GM12878 (cell line): Measurements from ENCODE around the gene ATP5ME.

ENCODE experiments used
- ATF7 ChIP-seq: fragments of 450-650 bp; IDR thresholded peaks from 2 replicates; pipeline ENCODE4 v1.6.1; 2016; ENCODE audit warnings: low read depth, mild to moderate bottlenecking
- BHLHE40 ChIP-seq, 2 experiments: fragments of 450-650 bp in 1 of 2; IDR thresholded peaks; 2 replicates each; pipeline ENCODE4 v1.6.1; 2011 to 2017; ENCODE audit warnings: low read depth in 2 of 2, borderline replicate concordance in 1 of 2, improper control_type of control experiment in 1 of 2, low read length in 1 of 2, mild to moderate bottlenecking in 1 of 2
- HDAC6 ChIP-seq: fragments of 200-600 bp; sonication (generic); IDR thresholded peaks from one replicate; pipeline ENCODE4 v1.8.0; 2017; ENCODE audit warnings: antibody characterized with exemption; ENCODE audit not compliant: unreplicated experiment
- MXI1 ChIP-seq: fragments of 150-350 bp; IDR thresholded peaks from 2 replicates; pipeline ENCODE4 v1.6.1; 2011; ENCODE audit warnings: low read depth, mild to moderate bottlenecking, inconsistent platforms, low read length, improper control_type of control experiment
- NFIC ChIP-seq: IDR thresholded peaks from 2 replicates; pipeline ENCODE4 v1.6.1; 2012; ENCODE audit warnings: low read depth, mild to moderate bottlenecking, inconsistent platforms, low read length, moderate library complexity
- POLR2AphosphoS5 ChIP-seq: IDR thresholded peaks from 2 replicates; pipeline ENCODE4 v1.6.1; 2011; ENCODE audit warnings: mild to moderate bottlenecking, low read length, inconsistent platforms
- REST ChIP-seq: IDR thresholded peaks from 2 replicates; pipeline ENCODE4 v1.6.1; 2012; ENCODE audit warnings: mild to moderate bottlenecking, low read depth, low read length
- RFX5 ChIP-seq: IDR thresholded peaks from 2 replicates; pipeline ENCODE4 v1.6.1; 2011; ENCODE audit warnings: low read depth, low read length, improper control_type of control experiment
- TBL1XR1 ChIP-seq: IDR thresholded peaks from 2 replicates; pipeline ENCODE4 v1.6.1; 2012; ENCODE audit warnings: low read depth, low read length, improper control_type of control experiment
- TCF12 ChIP-seq: IDR thresholded peaks from 2 replicates; pipeline ENCODE4 v1.6.1; 2011; ENCODE audit warnings: low read depth, mild to moderate bottlenecking, low read length
- ZNF384 ChIP-seq: IDR thresholded peaks from 2 replicates; pipeline ENCODE4 v1.6.1; 2012; ENCODE audit warnings: low read depth, mild to moderate bottlenecking, low read length, improper control_type of control experiment, borderline replicate concordance

DNA sequence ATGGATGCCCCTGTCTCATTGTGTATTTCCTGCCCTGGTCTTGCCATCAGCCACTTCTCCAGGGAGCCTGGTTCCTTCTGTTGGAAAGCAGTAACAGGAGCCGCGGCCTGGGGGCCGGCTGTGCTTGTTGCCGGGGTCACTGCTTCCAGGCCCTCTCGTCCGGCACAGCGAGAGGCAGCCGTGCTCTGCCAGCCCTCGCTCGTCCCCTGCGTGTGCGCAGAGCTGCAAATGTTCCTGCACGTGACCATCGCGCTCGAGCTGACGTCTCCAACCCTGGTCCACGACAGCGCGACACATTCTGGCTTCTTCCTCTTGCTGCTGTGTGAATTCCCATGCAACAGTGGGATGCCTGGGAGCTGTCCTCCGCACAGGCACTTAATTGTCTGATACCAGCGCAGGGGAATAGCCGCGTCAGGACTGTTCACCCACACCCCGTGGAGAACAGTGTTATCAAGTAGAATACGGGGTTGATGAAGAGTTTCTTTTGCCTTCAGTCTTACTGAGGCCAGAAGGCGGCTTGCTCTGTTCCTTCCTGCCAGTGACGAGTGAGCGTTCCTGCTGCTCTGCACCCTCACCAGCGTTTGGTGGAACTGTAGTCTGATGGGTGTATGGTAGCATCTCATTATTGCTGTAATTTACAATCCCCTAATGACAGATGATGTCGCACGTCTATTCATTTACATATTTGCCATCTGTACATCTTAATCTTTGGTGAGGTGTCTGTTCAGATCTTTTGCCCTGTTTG, 36.4 kb downstream of the ATP5ME start:
- TF ChIP-seq TCF12 (no peak), REST (no peak), HDAC6 (no peak), ZNF384 (no peak), MXI1 (no peak), NFIC (no peak), POLR2AphosphoS5 (no peak), ATF7 (no peak), TBL1XR1 (no peak), RFX5 (no peak), BHLHE40 (IDR thresholded peaks at IDR 0.05; ENCODE audit: borderline replicate concordance in 1 of 2, low read depth in 2 of 2, low read length in 1 of 2) (no peak)
